HUES64 (cell line): ENCODE results near the gene PTCD3.

Experiments
- H3K27ac ChIP-seq: 2 replicates; pipeline ENCODE4 v1.7.0; 2013; ENCODE audit warnings: low read depth, low read length, inconsistent platforms
- H3K27me3 ChIP-seq: 2 replicates; pipeline ENCODE4 v1.6.1; 2013; ENCODE audit warnings: mild to moderate bottlenecking, low read length; ENCODE audit not compliant: insufficient read depth
- H3K36me3 ChIP-seq: 2 replicates; pipeline ENCODE4 v1.6.1; 2013; ENCODE audit warnings: mild to moderate bottlenecking, low read length; ENCODE audit not compliant: insufficient read depth
- H3K4me1 ChIP-seq: 2 replicates; pipeline ENCODE4 v1.6.1; 2013; ENCODE audit warnings: mild to moderate bottlenecking, low read length, moderate library complexity; ENCODE audit not compliant: insufficient read depth
- H3K4me3 ChIP-seq: 2 replicates; pipeline ENCODE4 v1.5.1; 2013; ENCODE audit warnings: mild to moderate bottlenecking, low read length, moderate library complexity
- H3K9ac ChIP-seq: 2 replicates; pipeline ENCODE4 v1.6.1; 2013; ENCODE audit warnings: mild to moderate bottlenecking, low read depth, low read length
- H3K9me3 ChIP-seq: 2 replicates; pipeline ENCODE4 v1.6.1; 2013; ENCODE audit warnings: low read depth, low read length; ENCODE audit not compliant: insufficient read depth
- WGBS: fragments of 150-250, 120-280 bp; methylation state at CpG from one replicate; pipeline ENCODE4 v1.1.7; 2013; ENCODE audit warnings: missing lambda C conversion rate; 5-methylcytosine and 5-hydroxymethylcytosine counted together

Gene PTCD3

DNA sequence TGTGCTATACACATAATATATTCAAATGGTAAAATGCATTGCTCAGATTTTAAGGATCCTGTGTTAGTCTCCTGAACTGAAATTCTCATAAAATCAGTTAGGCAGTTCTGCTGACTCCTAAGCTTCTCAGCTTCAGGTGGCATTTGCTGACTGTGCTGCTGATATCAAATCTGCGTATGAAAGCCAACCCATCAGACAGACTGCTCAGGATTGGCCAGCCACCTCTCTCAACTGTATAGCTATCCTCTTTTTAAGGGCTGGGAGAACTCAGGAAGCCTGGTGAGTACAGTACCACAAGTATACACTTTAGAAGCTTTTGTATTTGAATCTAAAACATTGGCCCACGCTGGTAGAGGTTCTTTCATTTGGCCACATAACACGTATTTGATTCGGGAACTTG, 28.7 kb downstream of the PTCD3 start:
- Histone ChIP-seq H3K4me1 (no peaks in the 10 kb centered on the region), H3K27me3 (no peaks in the 10 kb centered on the region), H3K9me3 (no peaks in the 10 kb centered on the region), H3K9ac (no peak overlapping the region), H3K4me3 (no peak overlapping the region), H3K27ac (no peak overlapping the region), H3K36me3 (peaks cover 100% of the 10 kb centered on the region)
- 97% methylated on average over 4 of the region's 4 CpGs for WGBS

DNA sequence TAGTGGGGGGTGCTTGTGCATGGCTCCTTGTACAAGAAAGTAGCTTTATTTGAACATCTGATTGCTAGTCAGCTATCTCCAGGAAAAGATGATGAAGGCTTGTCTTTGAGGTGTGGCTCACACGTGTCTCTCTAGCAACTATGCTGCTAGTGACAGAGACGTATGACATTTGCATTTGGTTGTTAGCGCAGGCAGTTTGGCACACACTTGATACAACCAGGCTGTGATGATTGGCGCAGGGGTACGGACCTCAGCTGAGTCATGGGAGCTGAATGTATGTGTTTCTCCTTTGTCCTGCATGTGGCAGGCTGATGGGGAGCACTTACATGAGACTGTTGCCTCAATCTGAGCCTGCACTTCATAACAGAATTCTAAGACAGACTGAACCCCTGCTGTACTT, 29.6 kb downstream of the PTCD3 start:
- 95% methylated on average over 5 of the region's 5 CpGs for WGBS
- Histone ChIP-seq H3K4me1 (no peaks in the 10 kb centered on the region), H3K9me3 (no peaks in the 10 kb centered on the region), H3K4me3 (no peak overlapping the region), H3K9ac (no peak overlapping the region), H3K36me3 (peaks cover 100% of the 10 kb centered on the region), H3K27me3 (no peaks in the 10 kb centered on the region), H3K27ac (no peak overlapping the region)

DNA sequence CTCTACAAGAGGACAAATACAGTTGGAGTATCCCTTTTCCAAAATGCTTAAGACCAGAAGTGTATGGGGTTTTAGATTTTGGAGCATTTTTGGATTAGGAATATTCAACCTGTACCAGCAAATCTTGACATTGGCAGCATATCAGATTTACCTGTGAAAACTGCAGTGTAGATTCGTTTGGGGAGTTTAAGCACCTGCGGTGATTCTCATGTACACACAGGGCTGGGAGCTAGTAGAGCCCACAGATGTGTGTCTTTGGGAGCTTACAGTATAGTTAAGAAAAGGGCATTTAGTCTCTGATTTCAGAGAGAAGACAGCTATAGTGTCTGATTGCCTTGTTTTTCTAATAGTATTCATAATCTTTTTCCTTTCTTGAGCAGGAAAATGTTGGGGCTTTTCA, 30.1 kb downstream of the PTCD3 start:
- H3K9me3 ChIP-seq, result no peaks in the 10 kb centered on the region
- no peak overlapping the region for H3K9ac ChIP-seq
- no peak overlapping the region for H3K4me3 ChIP-seq
- H3K27ac ChIP-seq, result no peak overlapping the region
- H3K4me1 ChIP-seq, result no peaks in the 10 kb centered on the region
- H3K36me3 ChIP-seq, result peaks cover 100% of the 10 kb centered on the region
- no peaks in the 10 kb centered on the region for H3K27me3 ChIP-seq
- 86% methylated on average over 2 of the region's 2 CpGs for WGBS

DNA sequence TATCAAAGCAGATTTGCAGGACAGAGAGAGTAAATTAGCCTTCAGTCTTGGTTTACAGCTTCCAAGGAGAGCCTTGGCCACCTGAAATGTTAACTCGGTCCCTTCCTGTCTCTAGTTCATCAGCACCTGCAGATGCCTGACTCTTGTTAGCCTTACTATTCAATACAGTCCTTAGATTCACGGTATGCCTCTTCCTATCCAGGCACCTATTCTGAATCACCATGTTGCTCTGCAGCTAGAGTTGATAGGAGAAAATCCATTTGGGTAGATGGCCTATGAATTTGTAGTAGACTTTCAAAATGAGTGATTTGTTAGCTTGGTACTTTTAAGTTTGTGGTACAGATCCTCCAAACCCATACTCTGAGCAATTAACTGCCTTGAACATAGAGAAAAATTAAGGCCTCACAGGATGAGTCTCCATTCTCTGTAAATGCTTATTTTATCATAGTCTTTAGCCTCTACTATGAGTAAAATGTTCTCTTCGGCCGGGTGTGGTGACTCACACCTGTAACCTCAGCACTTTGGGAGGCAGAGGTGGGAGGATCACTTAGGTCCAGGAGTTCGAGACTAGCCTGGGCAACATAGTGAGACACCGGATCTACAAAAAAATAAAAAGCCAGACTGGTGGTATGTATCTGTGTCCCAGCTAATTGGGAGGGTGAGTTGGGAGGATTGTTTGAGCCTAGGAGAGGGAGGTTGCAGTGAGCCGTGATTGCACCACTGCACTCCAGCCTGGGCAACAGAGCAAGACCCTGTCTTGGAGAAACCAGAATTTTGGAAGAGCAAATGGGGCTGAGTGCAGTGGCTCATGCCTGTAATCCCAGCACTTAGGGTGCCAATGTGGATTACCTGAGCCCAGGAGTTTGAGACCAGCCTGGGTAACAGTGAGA, 32.9 kb downstream of the PTCD3 start:
- Histone ChIP-seq H3K9me3 (no peaks in the 10 kb centered on the region), H3K9ac (no peak overlapping the region), H3K4me1 (no peaks in the 10 kb centered on the region), H3K27me3 (no peaks in the 10 kb centered on the region), H3K27ac (no peak overlapping the region), H3K4me3 (no peak overlapping the region), H3K36me3 (peaks cover 96% of the 10 kb centered on the region)
- 94% methylated on average over 7 of the region's 7 CpGs for WGBS

DNA sequence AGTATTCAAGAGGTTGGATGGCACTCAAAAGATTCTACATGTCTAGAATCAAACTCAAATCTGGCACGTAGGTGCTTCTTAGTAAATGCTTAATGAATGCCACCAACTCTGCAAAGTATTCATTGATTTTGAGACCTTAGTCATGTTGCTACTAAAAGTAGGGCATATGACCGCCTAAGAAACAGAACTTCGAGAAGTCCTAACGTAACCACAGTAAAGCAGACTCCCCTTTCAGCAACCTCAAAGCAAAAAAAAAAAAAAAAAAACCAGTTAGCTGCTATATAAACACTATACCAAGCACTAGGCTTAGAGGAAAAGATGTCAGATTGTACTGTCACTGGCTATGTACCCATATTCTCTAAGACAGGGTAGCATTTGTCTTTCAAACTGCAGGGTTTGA, 33.9 kb downstream of the PTCD3 start:
- Histone ChIP-seq H3K27me3 (no peaks in the 10 kb centered on the region), H3K4me3 (no peak overlapping the region), H3K36me3 (peaks cover 96% of the 10 kb centered on the region), H3K9ac (no peak overlapping the region), H3K27ac (no peak overlapping the region), H3K4me1 (no peaks in the 10 kb centered on the region), H3K9me3 (no peaks in the 10 kb centered on the region)
- 95% methylated on average over 4 of the region's 4 CpGs for WGBS

DNA sequence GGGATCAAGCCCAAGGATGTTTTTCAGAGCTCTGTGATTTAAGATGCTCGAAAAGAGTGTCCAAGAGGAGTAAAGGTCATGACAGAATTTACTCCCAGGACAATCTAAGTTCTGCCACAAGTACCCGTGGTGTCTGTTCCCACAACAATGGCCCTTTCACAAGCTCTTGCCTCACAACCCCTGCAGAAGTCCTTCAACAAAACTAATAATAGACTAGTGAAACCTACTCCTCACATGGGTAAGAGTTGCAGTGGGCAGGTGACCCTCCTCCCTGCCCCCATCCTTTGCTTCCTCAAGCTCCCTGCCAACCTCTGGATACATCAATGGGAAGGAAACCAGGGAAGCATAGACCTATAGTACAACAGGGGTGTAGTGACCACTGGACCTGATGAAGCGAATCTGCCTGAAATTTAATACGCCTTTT, 34.9 kb downstream of the PTCD3 start:
- no peak overlapping the region for H3K27ac ChIP-seq
- H3K27me3 ChIP-seq, result no peaks in the 10 kb centered on the region
- no peak overlapping the region for H3K4me3 ChIP-seq
- 96% methylated on average over 4 of the region's 4 CpGs for WGBS
- H3K9me3 ChIP-seq, result no peaks in the 10 kb centered on the region
- no peaks in the 10 kb centered on the region for H3K4me1 ChIP-seq
- H3K9ac ChIP-seq, result no peak overlapping the region
- peaks cover 96% of the 10 kb centered on the region for H3K36me3 ChIP-seq

DNA sequence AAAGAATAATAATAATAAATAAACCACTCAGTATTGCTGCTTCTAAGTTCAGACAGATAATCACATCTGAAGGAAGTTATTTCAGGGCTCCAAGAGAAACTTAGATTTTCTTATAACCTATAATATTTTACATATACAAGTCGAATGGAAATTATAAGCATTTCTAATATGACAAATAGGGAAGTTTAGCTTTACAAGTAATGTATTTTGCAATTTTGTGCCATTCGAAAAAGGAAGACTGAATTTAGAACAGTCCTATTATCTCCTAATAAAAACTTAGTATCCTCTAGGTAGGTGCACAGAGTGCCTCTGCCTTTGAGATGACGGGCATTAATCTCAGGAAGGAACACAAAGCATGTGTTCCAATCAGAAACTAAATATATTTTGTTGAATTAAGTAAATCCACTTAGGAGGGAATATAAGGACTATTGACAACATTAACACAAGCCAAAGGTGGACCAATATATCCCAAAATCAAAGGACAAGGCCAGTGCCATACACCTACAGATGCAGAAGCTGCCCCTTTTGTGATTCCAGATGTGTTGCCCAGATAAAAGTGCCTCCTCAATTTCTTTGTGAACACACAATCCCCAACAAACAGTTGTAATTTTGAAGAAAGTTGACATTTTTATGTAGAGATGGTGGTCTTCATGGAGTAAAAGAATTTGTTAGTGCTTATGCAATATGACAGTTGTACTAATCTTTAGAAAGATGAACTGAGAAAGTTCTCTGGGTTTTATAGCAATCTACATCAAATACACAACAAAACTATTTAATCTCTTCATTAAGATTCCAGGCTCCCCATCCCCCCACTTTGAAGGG, 36.6 kb downstream of the PTCD3 start:
- no peak overlapping the region for H3K4me3 ChIP-seq
- WGBS, result 100% methylated on average over 2 of the region's 3 CpGs
- no peaks in the 10 kb centered on the region for H3K27me3 ChIP-seq
- no peak overlapping the region for H3K27ac ChIP-seq
- H3K9me3 ChIP-seq, result no peaks in the 10 kb centered on the region
- no peaks in the 10 kb centered on the region for H3K4me1 ChIP-seq
- peaks cover 96% of the 10 kb centered on the region for H3K36me3 ChIP-seq
- H3K9ac ChIP-seq, result no peak overlapping the region

DNA sequence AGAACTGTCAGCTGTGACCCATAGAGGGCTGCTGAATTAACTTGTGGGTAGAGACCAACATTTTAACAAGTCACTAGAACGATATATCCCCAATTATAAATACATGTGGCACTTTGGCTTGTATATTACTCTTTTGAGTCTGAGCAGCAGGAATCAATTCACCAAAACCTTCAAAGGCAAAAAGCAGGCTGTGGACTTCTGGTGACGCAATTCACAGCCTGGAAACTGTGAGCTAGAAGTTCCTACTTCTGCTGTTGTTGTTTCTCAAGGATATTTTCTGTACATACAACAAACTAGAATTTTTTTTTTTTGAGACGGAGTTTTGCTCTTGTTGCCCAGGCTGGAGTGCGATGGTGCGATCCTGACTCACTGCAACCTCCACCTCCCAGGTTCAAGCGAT, 37.3 kb downstream of the PTCD3 start:
- Histone ChIP-seq H3K36me3 (peaks cover 96% of the 10 kb centered on the region), H3K27ac (no peak overlapping the region), H3K27me3 (no peaks in the 10 kb centered on the region)

DNA sequence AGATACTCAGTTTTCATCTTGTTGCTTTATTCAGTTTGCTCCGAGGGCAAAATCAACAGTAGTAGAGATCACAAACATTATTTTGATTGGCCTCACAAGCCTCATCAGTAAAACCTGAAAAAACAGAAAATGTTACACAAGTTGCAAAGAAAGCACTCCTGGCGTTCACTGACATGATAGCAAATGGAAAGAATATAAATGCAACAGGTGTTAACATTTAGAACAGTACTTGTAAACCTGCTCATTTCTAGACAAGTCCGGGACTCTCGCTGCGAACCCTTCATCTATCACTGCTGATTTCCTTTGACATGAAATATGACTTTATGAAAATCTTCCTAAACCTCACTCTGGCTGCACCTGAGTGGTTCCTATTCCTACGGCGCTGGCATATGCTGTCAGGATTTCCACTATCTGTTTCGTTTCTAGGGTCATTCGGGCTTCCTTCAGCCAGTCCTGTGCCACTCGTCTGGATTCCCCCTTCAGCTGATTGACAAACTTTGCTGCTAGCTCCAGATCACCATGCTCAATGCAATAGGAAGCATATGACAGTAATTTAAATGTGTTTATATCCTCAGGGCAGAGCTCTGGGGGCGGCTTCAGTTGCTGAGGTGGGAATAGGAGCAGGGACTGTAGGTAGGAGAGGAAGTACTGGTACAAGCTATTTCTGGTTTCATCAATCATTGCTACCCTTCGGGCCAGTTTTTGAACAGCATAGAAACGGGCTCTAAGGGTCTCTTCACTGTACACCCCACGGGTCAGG, 38.1 kb downstream of the PTCD3 start:
- Histone ChIP-seq H3K27ac (no peak overlapping the region), H3K9ac (no peak overlapping the region), H3K36me3 (peaks cover 96% of the 10 kb centered on the region), H3K4me3 (no peak overlapping the region), H3K27me3 (no peaks in the 10 kb centered on the region), H3K9me3 (no peaks in the 10 kb centered on the region), H3K4me1 (no peaks in the 10 kb centered on the region)
- WGBS, result 95% methylated on average over 14 of the region's 14 CpGs

More for the DNA sequence above, 37.3 kb downstream of the PTCD3 start:
- Histone ChIP-seq H3K4me1 (no peaks in the 10 kb centered on the region), H3K9me3 (no peaks in the 10 kb centered on the region), H3K4me3 (no peak overlapping the region), H3K9ac (no peak overlapping the region)
- WGBS, result 92% methylated on average over 6 of the region's 6 CpGs

DNA sequence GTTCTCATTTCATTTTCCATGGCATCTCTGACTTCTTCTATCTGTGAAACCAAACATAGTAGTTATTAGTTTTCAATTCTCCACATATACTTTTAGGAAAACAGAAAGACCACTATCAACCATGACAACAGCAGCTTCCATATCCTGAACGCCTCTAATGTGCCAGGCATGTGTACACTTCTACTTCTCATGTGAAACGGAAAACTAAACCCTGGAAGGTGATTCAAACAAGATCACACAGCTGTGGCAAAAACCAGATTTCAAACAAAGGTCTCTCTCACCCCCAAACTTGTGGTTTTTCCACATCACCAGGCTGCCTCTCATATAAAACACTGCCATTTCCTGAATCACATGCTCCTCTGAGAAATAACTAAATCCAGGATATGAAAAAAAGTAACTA, 41.8 kb downstream of the PTCD3 start:
- H3K9me3 ChIP-seq, result no peaks in the 10 kb centered on the region
- 93% methylated on average over 2 of the region's 2 CpGs for WGBS
- H3K4me3 ChIP-seq, result no peak overlapping the region
- no peaks in the 10 kb centered on the region for H3K4me1 ChIP-seq
- H3K36me3 ChIP-seq, result peaks cover 96% of the 10 kb centered on the region
- no peak overlapping the region for H3K9ac ChIP-seq
- no peaks in the 10 kb centered on the region for H3K27me3 ChIP-seq
- no peak overlapping the region for H3K27ac ChIP-seq

DNA sequence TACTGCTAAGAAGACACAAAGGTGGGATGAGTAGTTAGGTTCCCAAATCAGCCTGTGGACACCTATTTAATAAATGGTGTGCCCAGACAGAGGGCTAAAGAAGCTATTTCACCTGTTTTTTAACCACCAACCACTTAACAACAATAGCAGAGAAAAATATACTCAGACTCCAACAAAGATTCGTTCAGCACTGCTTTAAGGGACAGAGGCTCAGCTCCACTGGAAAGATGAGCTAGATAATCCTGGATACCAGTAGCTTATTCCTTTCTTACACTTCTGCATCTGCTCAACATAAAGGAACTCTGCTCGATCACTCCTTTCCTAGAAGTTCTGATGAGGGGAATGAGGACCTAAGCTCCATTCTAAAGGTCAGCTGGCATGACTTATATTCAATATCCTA, 44.5 kb downstream of the PTCD3 start:
- peaks cover 92% of the 10 kb centered on the region for H3K36me3 ChIP-seq

More for the DNA sequence above, 44.5 kb downstream of the PTCD3 start:
- H3K9ac ChIP-seq, result no peak overlapping the region
- no peaks in the 10 kb centered on the region for H3K9me3 ChIP-seq
- 98% methylated on average over 2 of the region's 2 CpGs for WGBS
- H3K4me1 ChIP-seq, result no peaks in the 10 kb centered on the region
- H3K4me3 ChIP-seq, result no peak overlapping the region
- no peak overlapping the region for H3K27ac ChIP-seq
- no peaks in the 10 kb centered on the region for H3K27me3 ChIP-seq
